ENCODE data around the gene GALNT9.

The GALNT9 gene

DNA sequence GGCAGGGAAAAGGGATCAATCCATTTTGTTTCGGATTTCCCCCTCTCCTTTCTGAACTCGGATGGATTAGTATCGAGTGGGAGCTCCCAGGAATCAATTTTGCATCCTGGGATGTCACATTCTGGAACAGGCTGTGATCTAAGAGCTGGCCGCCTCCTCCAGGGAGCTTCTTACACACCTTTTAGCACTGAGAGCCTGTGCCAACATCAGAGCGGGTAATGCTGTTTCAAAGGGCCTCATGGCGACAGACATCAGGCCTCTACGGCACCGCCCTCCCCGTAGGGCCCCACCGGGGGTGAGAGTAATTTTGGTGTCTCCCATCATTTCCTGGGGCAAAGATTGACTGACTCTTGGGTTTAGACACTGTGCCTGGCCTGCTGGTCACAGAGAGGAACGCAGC lies 2.7 kb downstream of the GALNT9 start:
- Mint-ChIP-seq H3K4me1 (peaks cover 48% of the 10 kb centered on the region), H3K9me3 (no peaks in the 10 kb centered on the region), H3K36me3 (ENCODE audit: low read depth) (no peaks in the 10 kb centered on the region), H3K27me3 (ENCODE audit: low read depth, poor library complexity) (peaks cover 78% of the 10 kb centered on the region), H3K27ac (peak overlapping the region; percentile 34), H3K4me3 (peak overlapping the region; percentile 61)
- no peak for DNase-seq
- TF ChIP-seq, protein P1, sequence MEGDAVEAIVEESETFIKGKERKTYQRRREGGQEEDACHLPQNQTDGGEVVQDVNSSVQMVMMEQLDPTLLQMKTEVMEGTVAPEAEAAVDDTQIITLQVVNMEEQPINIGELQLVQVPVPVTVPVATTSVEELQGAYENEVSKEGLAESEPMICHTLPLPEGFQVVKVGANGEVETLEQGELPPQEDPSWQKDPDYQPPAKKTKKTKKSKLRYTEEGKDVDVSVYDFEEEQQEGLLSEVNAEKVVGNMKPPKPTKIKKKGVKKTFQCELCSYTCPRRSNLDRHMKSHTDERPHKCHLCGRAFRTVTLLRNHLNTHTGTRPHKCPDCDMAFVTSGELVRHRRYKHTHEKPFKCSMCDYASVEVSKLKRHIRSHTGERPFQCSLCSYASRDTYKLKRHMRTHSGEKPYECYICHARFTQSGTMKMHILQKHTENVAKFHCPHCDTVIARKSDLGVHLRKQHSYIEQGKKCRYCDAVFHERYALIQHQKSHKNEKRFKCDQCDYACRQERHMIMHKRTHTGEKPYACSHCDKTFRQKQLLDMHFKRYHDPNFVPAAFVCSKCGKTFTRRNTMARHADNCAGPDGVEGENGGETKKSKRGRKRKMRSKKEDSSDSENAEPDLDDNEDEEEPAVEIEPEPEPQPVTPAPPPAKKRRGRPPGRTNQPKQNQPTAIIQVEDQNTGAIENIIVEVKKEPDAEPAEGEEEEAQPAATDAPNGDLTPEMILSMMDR (IDR thresholded peaks at IDR 0.05): no peak

DNA sequence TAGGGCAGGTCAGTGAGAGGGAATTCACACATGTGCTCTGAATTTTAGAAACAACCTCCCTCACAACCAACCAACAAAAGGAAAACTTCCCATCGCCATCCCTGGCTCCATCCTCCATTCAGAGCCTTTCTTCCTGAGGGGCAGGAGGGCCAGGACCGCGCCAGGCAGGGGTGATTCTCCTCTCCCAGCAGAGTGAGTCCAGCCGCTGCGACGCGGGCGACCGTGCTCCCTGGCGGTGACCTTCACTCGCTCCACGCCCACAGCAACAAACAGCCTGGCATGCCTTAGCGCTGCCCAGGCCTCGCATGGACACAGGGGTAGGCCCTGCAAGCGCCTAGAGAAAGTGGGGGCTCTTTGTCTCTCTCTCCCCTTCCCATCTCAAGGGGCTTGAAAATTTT lies 3.7 kb downstream of the GALNT9 start:
- peaks cover 69% of the 10 kb centered on the region for H3K27me3 Mint-ChIP-seq (ENCODE audit: low read depth, poor library complexity)

DNA sequence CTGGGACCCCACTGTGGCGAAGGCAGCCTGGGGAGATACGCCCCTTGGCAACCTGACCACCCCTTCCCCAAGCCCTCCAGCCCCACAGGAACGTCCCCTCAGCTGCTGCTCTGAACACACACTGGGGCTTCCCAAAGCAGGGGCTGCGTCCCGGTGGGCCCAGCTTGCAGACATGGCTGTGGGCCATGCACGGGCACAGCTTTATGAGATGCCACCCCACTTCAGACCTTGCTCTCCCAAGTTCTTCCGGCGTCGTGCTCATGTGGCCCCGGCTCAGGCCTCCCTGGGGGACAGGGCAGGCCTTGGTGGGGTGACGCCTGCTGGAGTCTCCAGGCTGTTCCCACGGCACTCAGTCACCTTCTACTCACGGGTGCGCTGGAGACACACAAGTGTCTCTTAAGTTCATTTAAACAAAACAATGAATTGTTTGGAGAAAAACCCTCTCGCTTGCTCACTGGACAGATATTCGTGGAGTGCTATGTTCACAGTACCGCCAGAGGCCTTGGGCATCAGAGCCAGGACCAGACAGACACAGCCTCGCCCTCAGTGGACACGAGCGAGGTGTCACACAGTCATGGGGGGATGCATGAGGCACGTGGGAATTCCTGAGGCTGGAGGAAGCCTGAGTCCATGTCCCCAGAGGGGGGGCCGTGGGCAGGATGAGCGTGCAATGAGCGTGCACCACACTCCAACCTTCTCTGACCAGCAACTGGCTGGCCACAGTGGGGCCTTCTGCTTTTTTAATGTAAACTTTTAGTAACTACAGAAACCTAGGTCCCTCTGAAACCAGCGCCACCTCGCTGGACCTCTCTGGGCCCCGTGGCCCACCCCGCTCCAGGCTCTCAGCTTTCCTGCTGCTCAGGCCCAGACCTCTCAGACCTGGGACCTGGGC lies 4.3 kb downstream of the GALNT9 start:
- no peaks in the 10 kb centered on the region for H3K36me3 Mint-ChIP-seq (ENCODE audit: low read depth)
- no peak overlapping the region for H3K4me3 Mint-ChIP-seq
- peaks cover 62% of the 10 kb centered on the region for H3K27me3 Mint-ChIP-seq (ENCODE audit: low read depth, poor library complexity)
- peaks cover 39% of the 10 kb centered on the region for H3K4me1 Mint-ChIP-seq
- H3K27ac Mint-ChIP-seq: no peak overlapping the region
- DNase-seq: no peak
- H3K9me3 Mint-ChIP-seq: no peaks in the 10 kb centered on the region
- TF ChIP-seq, protein P1 (IDR thresholded peaks at IDR 0.05): no peak

More for the DNA sequence above, 3.7 kb downstream of the GALNT9 start:
- Mint-ChIP-seq H3K36me3 (ENCODE audit: low read depth) (no peaks in the 10 kb centered on the region), H3K27ac (no peak overlapping the region), H3K9me3 (no peaks in the 10 kb centered on the region), H3K4me1 (peaks cover 45% of the 10 kb centered on the region), H3K4me3 (no peak overlapping the region)
- DNase-seq: no peak
- TF ChIP-seq, protein P1 (IDR thresholded peaks at IDR 0.05): no peak

DNA sequence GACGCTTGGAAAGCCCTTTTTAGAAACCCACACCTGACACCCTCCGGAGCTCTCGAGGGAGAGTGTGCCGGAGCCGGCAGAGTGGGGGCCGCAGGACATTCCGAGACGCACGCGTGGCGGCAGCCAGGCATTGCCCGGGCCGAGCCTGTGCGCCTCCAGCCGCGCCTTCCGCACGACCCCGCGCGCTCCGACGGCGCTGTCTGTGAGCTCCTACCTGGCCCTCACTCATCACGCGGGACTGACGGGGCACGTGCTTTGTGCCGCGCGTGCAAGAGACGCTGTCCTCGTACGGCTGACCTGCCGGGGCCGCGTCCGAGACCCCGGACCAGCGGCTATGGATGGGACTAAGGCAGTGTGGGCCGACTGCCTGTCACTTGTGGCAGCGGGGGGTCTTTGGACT lies 5.2 kb downstream of the GALNT9 start:
- Mint-ChIP-seq H3K27ac (no peak overlapping the region), H3K27me3 (ENCODE audit: low read depth, poor library complexity) (peaks cover 65% of the 10 kb centered on the region), H3K4me1 (peaks cover 46% of the 10 kb centered on the region), H3K4me3 (no peak overlapping the region), H3K36me3 (ENCODE audit: low read depth) (no peaks in the 10 kb centered on the region), H3K9me3 (no peaks in the 10 kb centered on the region)
- DNase-seq: no peak
- TF ChIP-seq, protein P1 (IDR thresholded peaks at IDR 0.05): no peak

DNA sequence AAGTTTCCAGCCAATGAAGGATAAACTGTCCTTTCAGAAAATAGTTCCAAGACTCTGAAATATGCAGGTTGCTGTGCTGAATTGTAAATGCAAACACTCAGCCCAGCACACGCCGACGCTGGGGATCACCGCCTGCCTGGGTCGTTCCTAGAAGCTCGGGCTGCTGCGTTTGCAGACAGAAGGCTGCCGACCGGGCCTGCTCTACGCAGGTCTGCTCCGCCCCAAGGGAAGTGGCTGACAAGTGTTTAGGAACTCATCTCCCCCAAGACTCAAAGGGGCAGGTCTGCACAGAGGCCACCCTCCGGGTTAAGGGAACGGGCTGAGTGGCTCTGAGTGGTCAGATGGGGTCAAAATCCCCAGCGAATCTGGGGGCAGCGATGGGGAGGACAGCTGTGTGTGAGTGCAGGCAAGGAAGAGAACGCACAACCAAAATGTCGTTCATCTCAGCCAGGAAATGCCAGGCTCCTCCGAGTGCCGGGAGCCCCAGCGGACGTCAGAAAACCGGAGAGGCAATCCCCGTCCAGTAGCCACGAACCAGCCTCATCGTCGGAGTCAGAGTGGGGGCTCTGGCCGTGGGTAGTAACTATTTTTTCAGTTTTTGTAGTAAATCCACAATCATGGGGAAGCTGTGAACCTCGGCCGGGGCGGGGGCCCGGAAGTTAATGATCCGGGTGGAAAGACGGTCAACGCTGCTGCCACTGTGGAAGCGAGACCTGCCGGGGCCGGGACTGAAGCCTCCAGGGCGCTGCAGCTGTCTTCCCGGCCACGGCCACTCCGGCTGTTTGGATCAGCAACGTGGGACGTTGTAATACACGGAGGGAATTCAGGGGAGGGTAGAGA lies 6.0 kb downstream of the GALNT9 start:
- peak overlapping the region; percentile 50 for H3K4me3 Mint-ChIP-seq
- H3K36me3 Mint-ChIP-seq (ENCODE audit: low read depth): no peaks in the 10 kb centered on the region
- no peaks in the 10 kb centered on the region for H3K9me3 Mint-ChIP-seq
- H3K27ac Mint-ChIP-seq: peak overlapping the region; percentile 86
- H3K27me3 Mint-ChIP-seq (ENCODE audit: low read depth, poor library complexity): peaks cover 58% of the 10 kb centered on the region
- TF ChIP-seq, protein P1 (IDR thresholded peaks at IDR 0.05): no peak
- DNase-seq: no peak
- H3K4me1 Mint-ChIP-seq: peaks cover 49% of the 10 kb centered on the region

All from nephron progenitor cell (in vitro differentiated cells).